ENCODE results near the gene NVL. TPM values are rescaled to one million over a fixed set of nuclear protein-coding genes. Genes with fewer than 3 reads are reported as not detected.

Gene NVL
- total and polyA plus RNA-seq, 5 experiments from 2014 or later = 13.6 to 48.7 (median 16.9) TPM

DNA sequence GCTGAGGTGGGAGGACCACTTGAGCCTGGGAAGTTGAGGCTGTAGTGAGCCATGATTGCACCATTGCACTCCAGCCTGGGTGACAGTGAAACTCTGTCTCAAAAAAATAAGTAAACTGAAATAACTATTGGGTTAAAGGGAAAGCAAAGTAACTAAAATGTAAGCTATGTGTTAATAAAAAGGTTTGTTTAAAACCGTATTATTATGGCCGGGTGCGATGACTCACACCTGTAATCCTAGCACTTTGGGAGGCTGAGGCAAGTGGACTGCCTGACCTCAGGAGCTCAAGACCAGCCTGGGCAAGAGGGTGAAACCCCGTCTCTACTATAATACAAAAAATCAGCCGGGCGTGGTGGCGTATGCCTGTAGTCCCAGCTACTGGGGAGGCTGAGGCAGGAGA lies 27.0 kb downstream of the NVL start:
- ATAC-seq (no peak), DNase-seq (no peak)
- H3K36me3 Mint-ChIP-seq = peaks cover 5 to 93% (median 27%) of the 10 kb centered on the region in 3 donors
- H3K9me3 Mint-ChIP-seq = no peaks in the 10 kb centered on the region
- peak overlapping the region in 2 of 10 donors; percentile 24 to 67 for H3K27ac Mint-ChIP-seq
- POLR2A ChIA-PET = interaction anchor here (0.5 kb wide), 1 partner anchor 151 kb away, joined by 4 read pairs; no protein-coding TSS in a partner anchor
- no peak overlapping the region for H3K4me3 Mint-ChIP-seq
- H3K27me3 Mint-ChIP-seq = no peaks in the 10 kb centered on the region
- no peaks in the 10 kb centered on the region for H3K4me1 Mint-ChIP-seq

DNA sequence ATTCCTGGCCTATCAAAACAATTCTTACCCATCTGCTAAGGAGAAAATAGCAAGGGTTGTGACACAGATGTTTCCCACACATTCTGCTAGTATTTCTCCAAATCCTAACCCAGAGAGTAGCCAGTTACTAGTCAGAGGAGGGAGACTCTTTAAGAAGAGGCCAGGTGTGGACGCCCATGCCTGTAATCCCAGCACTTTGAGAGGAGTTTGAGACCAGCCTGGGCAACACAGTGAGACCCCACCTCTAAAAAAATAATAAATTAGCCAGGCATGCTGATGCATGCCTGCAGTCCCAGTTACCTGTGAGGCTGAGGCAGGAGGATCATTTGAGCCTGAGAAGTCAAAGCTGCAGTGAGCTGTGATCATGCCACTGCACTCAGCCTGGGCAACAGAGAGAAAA lies 28.6 kb downstream of the NVL start:
- no peaks in the 10 kb centered on the region for H3K9me3 Mint-ChIP-seq
- POLR2A ChIA-PET = no interaction called here
- H3K4me1 Mint-ChIP-seq = no peaks in the 10 kb centered on the region
- no peak overlapping the region for H3K27ac Mint-ChIP-seq
- H3K36me3 Mint-ChIP-seq = peaks cover 5 to 93% (median 33%) of the 10 kb centered on the region in 3 donors
- H3K4me3 Mint-ChIP-seq = no peak overlapping the region
- DNase-seq (no peak), ATAC-seq (no peak)
- no peaks in the 10 kb centered on the region for H3K27me3 Mint-ChIP-seq

DNA sequence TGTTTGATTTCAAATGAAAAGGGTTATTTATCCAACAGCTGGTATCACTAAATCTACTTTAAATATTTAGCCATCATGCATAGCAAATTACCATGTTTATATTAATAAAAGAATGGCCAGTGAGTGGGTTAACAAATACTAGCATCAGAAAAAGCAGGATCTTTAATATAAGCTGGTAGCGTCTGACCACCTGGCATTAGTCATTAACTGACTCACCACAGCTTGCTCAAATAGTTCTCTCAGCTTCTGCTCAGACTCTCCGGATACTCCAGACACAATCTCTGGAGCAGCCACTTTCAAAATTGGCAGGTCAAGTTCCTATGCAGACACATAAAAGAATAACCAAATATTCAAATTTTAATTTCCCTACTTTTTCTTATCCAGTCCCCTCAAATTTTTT lies 29.6 kb downstream of the NVL start:
- Mint-ChIP-seq H3K4me1 (no peaks in the 10 kb centered on the region), H3K27me3 (no peaks in the 10 kb centered on the region), H3K9me3 (no peaks in the 10 kb centered on the region), H3K36me3 (peaks cover 5 to 91% (median 33%) of the 10 kb centered on the region in 3 donors), H3K27ac (no peak overlapping the region), H3K4me3 (no peak overlapping the region)
- ATAC-seq = no peak
- POLR2A ChIA-PET = interaction anchor here (0.6 kb wide), 1 partner anchor 23 kb away, joined by 6 read pairs; no protein-coding TSS in a partner anchor
- DNase-seq = no peak

DNA sequence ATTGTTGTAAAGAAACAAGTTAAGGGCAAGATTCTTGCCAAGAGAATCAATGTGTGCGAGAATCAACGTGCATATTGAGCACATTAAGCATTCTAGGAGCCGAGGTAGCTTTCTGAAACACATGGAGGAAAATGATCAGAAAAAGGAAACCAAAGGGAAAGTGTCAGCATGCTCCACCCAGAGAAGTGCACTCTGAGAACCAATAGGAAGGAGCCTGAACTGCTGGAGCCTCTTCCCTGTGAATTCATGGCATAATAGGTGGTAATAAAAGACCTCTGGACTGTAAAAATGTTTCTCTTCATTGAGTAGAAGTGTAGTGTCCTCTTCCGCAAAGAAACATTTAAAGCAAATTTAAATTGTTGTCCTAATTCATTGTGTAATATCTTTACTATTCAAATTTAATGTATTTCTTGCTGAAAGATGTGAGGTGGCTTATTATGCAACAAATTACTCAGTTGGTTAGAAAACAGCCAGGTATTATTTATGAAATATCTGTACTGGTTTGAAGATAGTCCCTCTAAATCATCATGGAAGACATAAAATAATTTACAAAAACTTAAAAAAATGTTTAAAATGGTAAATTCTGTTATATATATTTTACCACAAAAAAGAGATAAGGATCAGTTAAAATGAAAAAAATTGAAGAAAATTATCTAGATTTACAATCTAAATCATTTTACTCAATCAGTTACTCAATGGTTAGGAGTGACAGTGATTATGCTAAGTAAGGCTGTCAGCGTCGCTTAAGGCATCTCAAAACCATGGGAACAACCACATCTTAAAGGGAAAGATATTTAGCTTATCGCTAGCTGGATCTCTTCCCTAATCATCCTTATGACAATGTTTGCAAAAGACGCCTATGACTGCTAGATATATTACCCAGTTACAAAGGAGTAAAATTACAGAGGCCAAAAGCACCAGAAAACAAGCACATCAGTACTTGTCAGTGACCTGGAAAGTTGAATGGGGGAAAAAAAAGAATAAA lies 31.3 kb downstream of the NVL start:
- Mint-ChIP-seq H3K27me3 (no peaks in the 10 kb centered on the region), H3K36me3 (peaks cover 9 to 92% (median 39%) of the 10 kb centered on the region in 3 donors), H3K4me1 (no peaks in the 10 kb centered on the region), H3K9me3 (no peaks in the 10 kb centered on the region), H3K4me3 (no peak overlapping the region), H3K27ac (peak overlapping the region in 1 of 10 donors; percentile 74)
- ATAC-seq (no peak), DNase-seq (no peak)
- POLR2A ChIA-PET = no interaction called here

DNA sequence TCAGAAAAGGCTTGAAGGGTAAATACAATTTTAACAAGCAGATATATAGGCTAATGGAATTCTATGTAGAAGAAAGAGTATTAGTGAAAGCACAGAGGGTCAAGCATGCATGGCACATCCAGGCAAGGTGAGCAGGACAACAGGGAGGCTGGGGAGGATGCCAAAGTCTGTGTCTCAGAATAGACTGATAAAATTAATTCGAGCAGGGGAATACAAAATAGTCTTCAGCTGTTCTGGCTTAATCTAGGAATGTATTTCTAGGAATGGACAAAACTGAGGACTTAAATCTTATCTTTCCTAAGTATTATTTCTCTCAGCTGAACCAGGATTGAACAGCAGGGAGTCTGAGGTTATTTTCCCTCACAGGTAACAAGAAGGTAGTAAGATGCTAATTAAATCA lies 35.2 kb downstream of the NVL start:
- Mint-ChIP-seq H3K27ac (peak overlapping the region in 5 of 10 donors; percentile 3 to 73 (median 36)), H3K36me3 (peaks cover 7 to 91% (median 35%) of the 10 kb centered on the region in 3 donors), H3K9me3 (no peaks in the 10 kb centered on the region), H3K4me1 (no peaks in the 10 kb centered on the region), H3K27me3 (no peaks in the 10 kb centered on the region), H3K4me3 (no peak overlapping the region)
- DNase-seq (no peak), ATAC-seq (no peak)
- POLR2A ChIA-PET = no interaction called here

DNA sequence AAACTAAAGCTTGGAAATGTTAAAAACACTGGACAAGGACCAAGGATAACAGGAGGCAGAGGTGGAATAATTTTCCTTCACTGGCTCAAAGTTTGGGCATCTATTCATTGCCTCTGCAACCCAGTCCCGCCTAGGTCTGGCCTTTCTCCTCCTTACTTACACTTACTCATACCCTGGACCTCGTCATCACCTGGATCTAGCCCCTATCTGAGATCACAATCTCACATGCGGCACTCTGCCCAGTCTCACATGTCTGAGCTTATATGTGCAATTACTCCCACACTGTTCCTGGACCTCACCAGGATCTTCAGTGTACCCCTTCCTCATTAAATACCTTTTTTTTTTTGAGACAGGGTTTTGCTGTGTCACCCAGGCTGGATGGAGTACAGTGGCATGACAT lies 37.6 kb downstream of the NVL start:
- Mint-ChIP-seq H3K36me3 (peaks cover 7 to 84% (median 30%) of the 10 kb centered on the region in 3 donors), H3K4me1 (no peaks in the 10 kb centered on the region), H3K9me3 (no peaks in the 10 kb centered on the region), H3K4me3 (no peak overlapping the region), H3K27ac (peak overlapping the region in 1 of 10 donors; percentile 2), H3K27me3 (no peaks in the 10 kb centered on the region)
- POLR2A ChIA-PET = interaction anchor here (0.6 to 0.7 kb wide), 2 partner anchors 33 to 111 kb away, joined by 3 to 4 read pairs; no protein-coding TSS in a partner anchor
- DNase-seq (no peak), ATAC-seq (no peak)

DNA sequence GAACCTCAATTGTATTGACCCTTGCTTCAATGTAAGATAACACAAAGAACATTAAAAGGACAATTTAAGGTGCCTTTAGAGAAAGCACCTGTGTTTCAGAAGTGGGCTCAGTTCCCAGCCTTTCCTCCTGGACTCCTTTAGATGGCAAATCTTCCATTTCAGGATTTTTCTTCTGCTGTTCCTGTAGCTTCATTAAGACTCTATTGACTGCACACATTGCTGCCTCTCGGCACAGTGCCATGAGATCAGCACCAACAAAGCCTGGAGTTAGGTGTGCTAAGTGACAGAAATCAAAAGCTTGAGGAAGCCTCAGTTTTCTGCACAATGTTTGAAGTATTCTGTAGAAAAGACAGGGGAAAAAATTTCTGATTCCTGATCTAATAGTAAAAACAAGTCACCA lies 40.6 kb downstream of the NVL start:
- peaks cover 3 to 83% (median 32%) of the 10 kb centered on the region in 3 donors for H3K36me3 Mint-ChIP-seq
- no peak for DNase-seq
- H3K4me3 Mint-ChIP-seq = no peak overlapping the region
- no peak for ATAC-seq
- peak overlapping the region in 1 of 10 donors; percentile 40 for H3K27ac Mint-ChIP-seq
- no peaks in the 10 kb centered on the region for H3K27me3 Mint-ChIP-seq
- no peaks in the 10 kb centered on the region for H3K4me1 Mint-ChIP-seq
- POLR2A ChIA-PET = no interaction called here
- no peaks in the 10 kb centered on the region for H3K9me3 Mint-ChIP-seq

DNA sequence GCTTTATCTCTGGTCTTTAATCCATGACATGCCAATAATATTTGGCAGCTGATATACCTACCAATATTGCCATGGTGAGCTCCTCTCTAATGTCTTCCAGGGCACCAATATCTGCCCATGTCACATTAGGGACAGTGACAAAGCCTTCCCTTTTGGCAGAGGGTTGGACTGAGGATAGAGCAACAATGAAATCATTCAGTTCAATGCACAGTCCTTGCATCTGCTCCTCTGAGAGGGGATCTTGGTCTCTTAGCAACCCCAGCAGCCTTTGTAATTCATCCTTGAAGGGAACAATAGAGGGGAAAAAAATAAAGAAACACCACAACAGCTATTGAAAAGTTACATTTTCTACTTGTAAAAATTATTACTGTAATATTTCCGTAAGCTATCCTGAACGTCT lies 42.3 kb downstream of the NVL start:
- no peaks in the 10 kb centered on the region for H3K9me3 Mint-ChIP-seq
- peaks cover 0 to 82% (median 27%) of the 10 kb centered on the region in 3 donors for H3K36me3 Mint-ChIP-seq
- no peaks in the 10 kb centered on the region for H3K4me1 Mint-ChIP-seq
- DNase-seq (no peak), ATAC-seq (no peak)
- POLR2A ChIA-PET = no interaction called here
- no peak overlapping the region for H3K27ac Mint-ChIP-seq
- no peaks in the 10 kb centered on the region for H3K27me3 Mint-ChIP-seq
- no peak overlapping the region for H3K4me3 Mint-ChIP-seq

DNA sequence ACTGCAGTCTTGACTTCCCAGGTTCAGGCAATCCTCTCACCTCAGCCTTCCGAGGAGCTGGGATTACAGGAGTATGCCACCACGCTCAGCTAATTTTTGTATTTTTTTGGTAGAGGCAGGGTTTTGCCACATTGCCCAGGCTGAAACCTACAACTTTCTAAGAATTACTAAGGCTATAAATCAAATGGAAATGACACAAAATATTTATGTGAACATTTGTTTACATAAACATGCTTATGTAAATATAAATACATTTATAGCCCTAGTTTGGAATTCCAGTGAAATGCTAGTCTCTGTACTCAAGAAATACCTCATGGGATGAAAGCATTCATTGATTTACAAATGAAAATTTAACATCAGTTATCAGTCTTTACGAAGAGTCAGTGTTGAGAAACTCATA lies 47.8 kb downstream of the NVL start:
- no peak for ATAC-seq
- POLR2A ChIA-PET = no interaction called here
- Mint-ChIP-seq H3K36me3 (peaks cover 0 to 79% (median 16%) of the 10 kb centered on the region in 3 donors), H3K27ac (peak overlapping the region in 1 of 10 donors; percentile 72), H3K27me3 (no peaks in the 10 kb centered on the region), H3K9me3 (no peaks in the 10 kb centered on the region), H3K4me1 (peaks cover 0 to 2% (median 0%) of the 10 kb centered on the region in 4 donors), H3K4me3 (no peak overlapping the region)
- DNase-seq = no peak

DNA sequence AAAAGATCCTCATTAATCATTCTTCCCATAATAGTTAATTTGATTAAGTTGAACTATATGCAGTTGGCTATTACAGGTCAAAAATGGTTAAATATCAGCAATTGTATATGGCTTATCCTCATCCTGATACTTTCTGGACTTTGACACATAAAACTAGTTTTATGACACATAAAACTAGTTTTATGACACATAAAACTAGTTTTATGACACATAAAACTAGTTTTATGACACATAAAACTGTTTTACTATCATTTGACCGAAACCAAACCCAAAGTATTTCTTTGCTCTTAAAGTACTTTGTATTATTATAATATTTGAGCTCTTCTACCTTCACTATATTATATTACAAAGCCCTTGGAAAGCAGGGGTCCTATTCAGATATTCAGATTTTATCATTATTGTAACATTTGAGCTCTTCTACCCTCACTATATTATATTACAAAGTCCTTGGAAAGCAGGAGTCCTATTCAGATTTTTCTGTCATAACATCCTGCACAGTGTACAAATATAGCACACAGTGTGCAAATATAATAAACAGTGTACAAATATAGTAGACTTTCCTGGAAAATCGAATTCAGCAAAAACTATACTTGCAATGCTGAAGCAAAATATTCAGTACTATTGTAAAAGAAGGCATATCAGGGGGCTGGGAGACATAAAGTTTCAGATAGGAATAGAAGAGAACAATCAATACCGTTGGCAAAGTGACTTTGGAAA lies 53.0 kb downstream of the NVL start:
- DNase-seq (no peak), ATAC-seq (no peak)
- Mint-ChIP-seq H3K9me3 (no peaks in the 10 kb centered on the region), H3K36me3 (peaks cover 0 to 63% (median 20%) of the 10 kb centered on the region in 3 donors), H3K4me1 (peaks cover 0 to 2% (median 0%) of the 10 kb centered on the region in 4 donors), H3K27me3 (no peaks in the 10 kb centered on the region), H3K27ac (peak overlapping the region in 6 of 10 donors; percentile 1 to 84 (median 12)), H3K4me3 (no peak overlapping the region)
- POLR2A ChIA-PET = no interaction called here

DNA sequence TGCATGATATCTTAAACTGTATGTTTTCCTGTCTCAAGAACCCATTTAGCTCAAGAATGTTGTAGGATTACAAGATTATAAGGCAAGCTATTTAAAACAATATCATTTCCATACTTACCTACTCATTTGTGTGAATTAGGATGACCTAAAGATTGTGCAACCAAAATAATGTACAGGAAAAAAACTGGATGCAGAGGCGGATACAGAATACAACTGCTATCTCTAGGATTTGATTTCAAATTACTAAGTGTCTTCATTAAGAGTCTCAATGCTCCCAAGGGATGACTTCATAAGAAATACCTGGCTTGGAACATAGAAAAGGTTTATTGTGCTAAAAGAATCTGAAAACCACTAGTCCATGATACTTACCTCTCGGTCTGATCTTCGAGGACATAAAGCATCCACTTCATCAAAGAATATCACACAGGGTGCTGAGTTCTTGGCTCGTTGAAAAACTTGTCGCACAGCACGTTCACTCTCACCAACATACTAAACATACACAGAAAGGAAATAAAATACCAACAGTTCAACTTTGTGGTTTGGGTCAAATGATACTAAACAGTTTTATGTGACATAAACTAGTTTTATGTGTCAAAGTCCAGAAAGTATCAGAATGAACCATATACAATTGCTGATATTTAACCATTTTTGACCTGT lies 54.9 kb downstream of the NVL start:
- no peaks in the 10 kb centered on the region for H3K27me3 Mint-ChIP-seq
- H3K36me3 Mint-ChIP-seq = peaks cover 0 to 63% (median 18%) of the 10 kb centered on the region in 3 donors
- H3K4me3 Mint-ChIP-seq = no peak overlapping the region
- no peaks in the 10 kb centered on the region for H3K9me3 Mint-ChIP-seq
- peak overlapping the region in 4 of 10 donors; percentile 15 to 31 (median 22) for H3K27ac Mint-ChIP-seq
- no peaks in the 10 kb centered on the region for H3K4me1 Mint-ChIP-seq
- ATAC-seq = no peak
- no peak for DNase-seq
- POLR2A ChIA-PET = no interaction called here

DNA sequence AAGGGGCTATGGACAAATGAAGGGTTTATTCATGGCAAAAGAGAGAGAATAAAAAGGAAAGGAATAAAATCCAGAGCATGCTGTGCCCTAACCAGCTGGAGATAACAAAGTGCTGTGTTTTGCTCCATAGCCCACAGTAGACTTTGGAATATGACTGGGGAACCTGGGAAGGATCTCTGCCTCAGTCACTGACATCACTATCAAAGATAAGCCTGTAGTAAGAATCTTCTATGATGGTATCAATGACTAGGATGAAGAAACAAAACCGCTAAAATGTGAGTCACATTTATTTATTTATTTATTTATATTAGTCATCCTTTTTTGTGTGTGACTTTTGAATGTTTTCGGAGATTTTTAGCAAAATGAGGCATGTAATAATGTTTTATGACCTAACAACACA lies 56.3 kb downstream of the NVL start:
- DNase-seq (no peak), ATAC-seq (no peak)
- H3K4me1 Mint-ChIP-seq = no peaks in the 10 kb centered on the region
- POLR2A ChIA-PET = no interaction called here
- no peak overlapping the region for H3K4me3 Mint-ChIP-seq
- no peaks in the 10 kb centered on the region for H3K9me3 Mint-ChIP-seq
- no peak overlapping the region for H3K27ac Mint-ChIP-seq
- H3K27me3 Mint-ChIP-seq = no peaks in the 10 kb centered on the region
- H3K36me3 Mint-ChIP-seq = peaks cover 0 to 67% (median 20%) of the 10 kb centered on the region in 3 donors

All from naive thymus-derived CD8-positive, alpha-beta T cell (primary cell).